ENCODE data around the gene SPANXC. TPM values are rescaled to one million over a fixed set of nuclear protein-coding genes. Genes with fewer than 3 reads are reported as not detected.

SPANXC gene
- total and polyA plus RNA-seq, 2 of the 13 experiments (the other 11 are each of a cell fraction or from before 2014, with no cell fraction given) = not detected

GRCh38 chrX:141214196-141214595 lies 28.1 kb downstream of the SPANXC start:
- H3K4me1 ChIP-seq (ENCODE audit: insufficient read depth, low read length) = no peaks in the 10 kb centered on the region
- intact Hi-C loops (cut with micrococcal nuclease; ENCODE audit: unreplicated experiment) (no loop called here), in situ Hi-C loops (cut with HindIII; ENCODE audit: extremely low pct_ligation_motif_present, low pct_unique_long_range_greater_than_20kb) (no loop called here)
- H3K27ac ChIP-seq (ENCODE audit: extremely low read length, insufficient read depth, low read length) = no peak overlapping the region
- no peak for TF ChIP-seq ZSCAN25 (CRISPR knock-in tag; IDR thresholded peaks at IDR 0.05)
- TF ChIP-seq NFE2L1 (CRISPR knock-in tag; IDR thresholded peaks at IDR 0.05; ENCODE audit: borderline replicate concordance) = no peak
- TF ChIP-seq ZNF776 (CRISPR knock-in tag; IDR thresholded peaks at IDR 0.05) = no peak
- no peak for TF ChIP-seq ISL2 (CRISPR knock-in tag; IDR thresholded peaks at IDR 0.05)
- no peak for TF ChIP-seq ZNF510 (CRISPR knock-in tag; IDR thresholded peaks at IDR 0.05; ENCODE audit: low read depth)
- TF ChIP-seq ATRX (CRISPR knock-in tag; IDR thresholded peaks at IDR 0.05; ENCODE audit: borderline replicate concordance) = no peak
- no peak for TF ChIP-seq KDM2A (CRISPR knock-in tag; IDR thresholded peaks at IDR 0.05; ENCODE audit: borderline replicate concordance, low read depth)
- TF ChIP-seq AGO2 (optimal IDR thresholded peaks at IDR 0.05; ENCODE audit: low read depth, low read length) = no peak
- no peak for TF ChIP-seq ZNF460 (CRISPR knock-in tag; IDR thresholded peaks at IDR 0.05; ENCODE audit: borderline replicate concordance)
- no peak for TF ChIP-seq NR2F2 (IDR thresholded peaks at IDR 0.05; ENCODE audit: borderline replicate concordance, low read depth)
- TF ChIP-seq SP4 (CRISPR knock-in tag; IDR thresholded peaks at IDR 0.05) = no peak
- no peaks in the 10 kb centered on the region for H3K36me3 ChIP-seq (replicated peaks in 1 of 2; ENCODE audit: control insufficient read depth in 1 of 2, insufficient read depth in 2 of 2, low read length in 2 of 2)
- FAIRE-seq (no peak), DNase-seq (ENCODE audit: low spot score) (no peak), ATAC-seq (no peak)
- H3K9ac ChIP-seq (ENCODE audit: insufficient read depth, low read depth, low read length) = no peak overlapping the region
- no peaks in the 10 kb centered on the region for H3K79me2 ChIP-seq (ENCODE audit: insufficient read depth, low read length)
- CTCF ChIA-PET (ENCODE audit: low intra/inter-chr PET ratio, low total read pairs) = no interaction called here
- POLR2A ChIA-PET = no interaction called here
- H3K4me3 ChIP-seq (replicated peaks in 1 of 3; ENCODE audit: insufficient read depth in 1 of 3, low read depth in 2 of 3, low read length in 3 of 3) = no peak overlapping the region
- H3K9me3 ChIP-seq (ENCODE audit: low read length) = no peaks in the 10 kb centered on the region
- no peaks in the 10 kb centered on the region for H3K27me3 ChIP-seq (ENCODE audit: control insufficient read depth in 1 of 2, insufficient read depth in 2 of 2, low read length in 2 of 2)
- no peaks in the 10 kb centered on the region for H4K20me1 ChIP-seq (ENCODE audit: insufficient read depth, low read length)
- no TSS peak for BruUV-seq (replicated peaks)
- H3K4me2 ChIP-seq (ENCODE audit: low read depth, low read length) = no peak overlapping the region
- WGBS (ENCODE audit: low lambda C conversion rate) = 11% methylated on average over 1 of the region's 1 CpG
- H2AFZ ChIP-seq (ENCODE audit: low read length) = no peak overlapping the region

GRCh38 chrX:141201962-141202361 lies 40.4 kb downstream of the SPANXC start:
- ChIA-PET POLR2A (no interaction called here), CTCF (ENCODE audit: low intra/inter-chr PET ratio, low total read pairs) (no interaction called here)
- no peaks in the 10 kb centered on the region for H3K79me2 ChIP-seq (ENCODE audit: insufficient read depth, low read length)
- FAIRE-seq (no peak), DNase-seq (ENCODE audit: low spot score) (no peak), ATAC-seq (no peak)
- no TSS peak for BruUV-seq (replicated peaks)
- H3K27me3 ChIP-seq (ENCODE audit: control insufficient read depth in 1 of 2, insufficient read depth in 2 of 2, low read length in 2 of 2) = no peaks in the 10 kb centered on the region
- H4K20me1 ChIP-seq (ENCODE audit: insufficient read depth, low read length) = no peaks in the 10 kb centered on the region
- no peaks in the 10 kb centered on the region for H3K9me3 ChIP-seq (ENCODE audit: low read length)
- H3K36me3 ChIP-seq (replicated peaks in 1 of 2; ENCODE audit: control insufficient read depth in 1 of 2, insufficient read depth in 2 of 2, low read length in 2 of 2) = no peaks in the 10 kb centered on the region
- WGBS (ENCODE audit: low lambda C conversion rate) = 25% methylated on average over 2 of the region's 3 CpGs
- intact Hi-C loops (cut with micrococcal nuclease; ENCODE audit: unreplicated experiment) = no loop called here
- no peak overlapping the region for H2AFZ ChIP-seq (ENCODE audit: low read length)
- no peaks in the 10 kb centered on the region for H3K4me1 ChIP-seq (ENCODE audit: insufficient read depth, low read length)
- no peak overlapping the region for H3K27ac ChIP-seq (ENCODE audit: extremely low read length, insufficient read depth, low read length)
- in situ Hi-C loops (cut with HindIII; ENCODE audit: extremely low pct_ligation_motif_present, low pct_unique_long_range_greater_than_20kb) = no loop called here
- H3K4me3 ChIP-seq (replicated peaks in 1 of 3; ENCODE audit: insufficient read depth in 1 of 3, low read depth in 2 of 3, low read length in 3 of 3) = no peak overlapping the region
- no peak overlapping the region for H3K4me2 ChIP-seq (ENCODE audit: low read depth, low read length)
- no peak overlapping the region for H3K9ac ChIP-seq (ENCODE audit: insufficient read depth, low read depth, low read length)
- TF ChIP-seq ZC3H4 (CRISPR knock-in tag; IDR thresholded peaks at IDR 0.05; ENCODE audit: borderline replicate concordance) = no peak
- TF ChIP-seq CREBL2 (CRISPR knock-in tag; IDR thresholded peaks at IDR 0.05; ENCODE audit: borderline replicate concordance) = no peak
- no peak for TF ChIP-seq ZNF616 (CRISPR knock-in tag; IDR thresholded peaks at IDR 0.05; ENCODE audit: low read depth)
- no peak for TF ChIP-seq ZNF878 (CRISPR knock-in tag; IDR thresholded peaks at IDR 0.05)
- TF ChIP-seq KAT7 (CRISPR knock-in tag; IDR thresholded peaks at IDR 0.05; ENCODE audit: borderline replicate concordance) = no peak
- no peak for TF ChIP-seq MAFG (CRISPR knock-in tag; IDR thresholded peaks at IDR 0.05)
- no peak for TF ChIP-seq ZNF513 (CRISPR knock-in tag; conservative IDR thresholded peaks at IDR 0.05)
- no peak for TF ChIP-seq ZNF775 (CRISPR knock-in tag; IDR thresholded peaks at IDR 0.05; ENCODE audit: borderline replicate concordance)
- no peak for TF ChIP-seq HNF4A (CRISPR knock-in tag; IDR thresholded peaks at IDR 0.05)
- TF ChIP-seq CCAR2 (optimal IDR thresholded peaks at IDR 0.05; ENCODE audit: low read depth, low read length) = no peak
